ENCODE data around the gene SLC30A5. TPM values are rescaled to one million over a fixed set of nuclear protein-coding genes. Genes with fewer than 3 reads are reported as not detected.

SLC30A5 gene
- total RNA-seq, 2 experiments from 2014 or later, result 30.2 to 42.6 TPM

DNA sequence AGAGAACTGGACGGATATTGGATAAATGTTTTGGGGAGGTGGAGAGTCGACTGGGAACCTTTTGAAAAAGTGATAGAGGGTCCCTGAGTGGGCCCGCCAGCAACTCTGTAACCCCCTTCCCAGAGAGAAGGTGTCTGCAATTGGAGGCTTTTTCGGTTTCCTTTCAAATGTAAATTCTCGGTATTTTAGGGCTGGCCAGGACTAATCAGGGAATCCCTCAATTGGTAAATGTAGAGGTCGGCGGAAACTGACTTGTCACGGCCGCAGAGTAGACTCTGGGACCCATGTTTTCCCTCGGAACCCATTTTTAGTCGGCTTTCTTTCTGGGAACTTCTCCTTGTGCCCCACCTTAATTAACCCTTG is 73.7 kb downstream of the SLC30A5 start:
- TF ChIP-seq, protein P1, sequence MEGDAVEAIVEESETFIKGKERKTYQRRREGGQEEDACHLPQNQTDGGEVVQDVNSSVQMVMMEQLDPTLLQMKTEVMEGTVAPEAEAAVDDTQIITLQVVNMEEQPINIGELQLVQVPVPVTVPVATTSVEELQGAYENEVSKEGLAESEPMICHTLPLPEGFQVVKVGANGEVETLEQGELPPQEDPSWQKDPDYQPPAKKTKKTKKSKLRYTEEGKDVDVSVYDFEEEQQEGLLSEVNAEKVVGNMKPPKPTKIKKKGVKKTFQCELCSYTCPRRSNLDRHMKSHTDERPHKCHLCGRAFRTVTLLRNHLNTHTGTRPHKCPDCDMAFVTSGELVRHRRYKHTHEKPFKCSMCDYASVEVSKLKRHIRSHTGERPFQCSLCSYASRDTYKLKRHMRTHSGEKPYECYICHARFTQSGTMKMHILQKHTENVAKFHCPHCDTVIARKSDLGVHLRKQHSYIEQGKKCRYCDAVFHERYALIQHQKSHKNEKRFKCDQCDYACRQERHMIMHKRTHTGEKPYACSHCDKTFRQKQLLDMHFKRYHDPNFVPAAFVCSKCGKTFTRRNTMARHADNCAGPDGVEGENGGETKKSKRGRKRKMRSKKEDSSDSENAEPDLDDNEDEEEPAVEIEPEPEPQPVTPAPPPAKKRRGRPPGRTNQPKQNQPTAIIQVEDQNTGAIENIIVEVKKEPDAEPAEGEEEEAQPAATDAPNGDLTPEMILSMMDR (conservative IDR thresholded peaks at IDR 0.05; ENCODE audit: low read length), result no peak
- TF ChIP-seq EZH2phosphoT487 (IDR thresholded peaks at IDR 0.05; ENCODE audit: borderline replicate concordance, low read depth, low read length), result no peak
- Histone ChIP-seq H3K4me2 (ENCODE audit: low read length) (peak overlapping the region; percentile 95), H3K9me2 (ENCODE audit: insufficient read depth, low read length) (no peaks in the 10 kb centered on the region), H2AFZ (ENCODE audit: low read length) (peak overlapping the region; percentile 60; the same call in 1 of the 2 replicates), H3K79me2 (ENCODE audit: insufficient read depth, low read depth, low read length) (peaks cover 51% of the 10 kb centered on the region), H3K9me3 (ENCODE audit: low read length) (no peaks in the 10 kb centered on the region), H3K36me3 (ENCODE audit: insufficient read depth, low read length) (peaks cover 53% of the 10 kb centered on the region), H3K4me1 (ENCODE audit: insufficient read depth, low read length, poor library complexity, severe bottlenecking) (peaks cover 42% of the 10 kb centered on the region), H4K20me1 (ENCODE audit: insufficient read depth, low read length) (no peaks in the 10 kb centered on the region), H3K4me3 (ENCODE audit: low read depth, low read length, poor library complexity, severe bottlenecking) (peak overlapping the region; percentile 90), H3K27ac (ENCODE audit: low read depth, low read length, poor library complexity, severe bottlenecking) (peak overlapping the region; percentile 85)
- POLR2A ChIA-PET, result interaction anchor here (1.0 to 5.4 kb wide), 7 partner anchors 10 to 246 kb away, joined by 3 to 35 read pairs (median 4); partner anchors contain the start of genes CDK7 and CENPH
- no TSS peak for BruUV-seq (replicated peaks)
- intact Hi-C loops (cut with micrococcal nuclease; ENCODE audit: unreplicated experiment), result loop anchor here (1.0 to 5.0 kb wide), 4 partner anchors 22 to 205 kb away; partner anchors contain the start of genes CCDC125, CENPH and SLC30A5
- peak; percentile 37 for DNase-seq (ENCODE audit: low spot score)
- CTCF ChIA-PET (ENCODE audit: unreplicated experiment), result interaction anchor here (0.6 kb wide), 2 partner anchors 22 to 182 kb away, joined by 3 read pairs; no protein-coding TSS in a partner anchor

DNA sequence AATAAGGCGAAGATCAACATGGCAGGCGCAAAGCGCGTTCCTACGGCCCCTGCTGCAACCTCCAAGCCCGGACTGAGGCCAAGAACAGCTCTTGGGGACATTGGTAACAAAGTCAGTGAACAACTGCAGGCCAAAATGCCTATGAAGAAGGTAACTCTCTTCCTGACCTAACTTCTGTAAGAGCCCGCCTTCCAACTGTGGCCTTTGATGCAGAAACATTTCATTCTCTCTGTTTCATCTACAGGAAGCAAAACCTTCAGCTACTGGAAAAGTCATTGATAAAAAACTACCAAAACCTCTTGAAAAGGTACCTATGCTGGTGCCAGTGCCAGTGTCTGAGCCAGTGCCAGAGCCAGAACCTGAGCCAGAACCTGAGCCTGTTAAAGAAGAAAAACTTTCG is 74.1 kb downstream of the SLC30A5 start:
- H3K4me2 ChIP-seq (ENCODE audit: low read length), result peak overlapping the region; percentile 95
- H3K79me2 ChIP-seq (ENCODE audit: insufficient read depth, low read depth, low read length), result peaks cover 52% of the 10 kb centered on the region
- intact Hi-C loops (cut with micrococcal nuclease; ENCODE audit: unreplicated experiment), result loop anchor here (1.0 to 5.0 kb wide), 4 partner anchors 21 to 204 kb away; partner anchors contain the start of genes CCDC125, CENPH and SLC30A5
- no TSS peak for BruUV-seq (replicated peaks)
- H4K20me1 ChIP-seq (ENCODE audit: insufficient read depth, low read length), result no peaks in the 10 kb centered on the region
- ChIA-PET POLR2A (interaction anchor here (1.3 to 5.4 kb wide), 5 partner anchors 10 to 204 kb away, joined by 3 to 35 read pairs (median 6); partner anchors contain the start of genes CDK7 and CENPH), CTCF (ENCODE audit: unreplicated experiment) (interaction anchor here (0.6 kb wide), 1 partner anchor 181 kb away, joined by 3 read pairs; no protein-coding TSS in a partner anchor)
- DNase-seq (ENCODE audit: low spot score), result peak; percentile 19
- H3K27ac ChIP-seq (ENCODE audit: low read depth, low read length, poor library complexity, severe bottlenecking), result peak overlapping the region; percentile 85
- peak overlapping the region; percentile 60; the same call in 1 of the 2 replicates for H2AFZ ChIP-seq (ENCODE audit: low read length)
- peaks cover 58% of the 10 kb centered on the region for H3K36me3 ChIP-seq (ENCODE audit: insufficient read depth, low read length)
- no peak for TF ChIP-seq EZH2phosphoT487 (IDR thresholded peaks at IDR 0.05; ENCODE audit: borderline replicate concordance, low read depth, low read length)
- TF ChIP-seq, protein P1 (conservative IDR thresholded peaks at IDR 0.05; ENCODE audit: low read length), result no peak
- H3K4me1 ChIP-seq (ENCODE audit: insufficient read depth, low read length, poor library complexity, severe bottlenecking), result peaks cover 42% of the 10 kb centered on the region
- H3K9me2 ChIP-seq (ENCODE audit: insufficient read depth, low read length), result no peaks in the 10 kb centered on the region
- H3K4me3 ChIP-seq (ENCODE audit: low read depth, low read length, poor library complexity, severe bottlenecking), result peak overlapping the region; percentile 90
- H3K9me3 ChIP-seq (ENCODE audit: low read length), result no peaks in the 10 kb centered on the region

DNA sequence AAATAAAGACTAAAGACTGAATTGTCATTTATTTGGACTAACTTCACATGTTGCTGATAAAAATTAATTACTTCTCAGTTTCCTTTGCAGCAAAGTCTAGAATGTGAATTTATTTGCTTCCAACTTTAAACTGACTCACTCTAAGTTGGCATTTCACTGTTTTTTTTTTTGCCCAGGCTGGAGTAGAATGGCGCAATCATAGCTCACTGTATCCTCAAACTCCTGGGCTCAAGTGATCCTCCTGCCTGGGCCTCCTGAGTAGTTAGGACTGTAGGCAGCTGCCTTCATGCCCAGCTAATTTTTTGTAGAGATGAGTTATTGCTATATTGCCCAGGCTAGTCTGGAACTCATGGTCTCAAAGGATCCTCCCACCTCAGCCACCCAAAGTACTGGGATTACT is 76.7 kb downstream of the SLC30A5 start:
- Histone ChIP-seq H3K36me3 (ENCODE audit: insufficient read depth, low read length) (peaks cover 84% of the 10 kb centered on the region), H3K4me2 (ENCODE audit: low read length) (no peak overlapping the region), H3K9me2 (ENCODE audit: insufficient read depth, low read length) (no peaks in the 10 kb centered on the region), H3K4me1 (ENCODE audit: insufficient read depth, low read length, poor library complexity, severe bottlenecking) (peaks cover 42% of the 10 kb centered on the region), H3K4me3 (ENCODE audit: low read depth, low read length, poor library complexity, severe bottlenecking) (no peak overlapping the region), H3K27ac (ENCODE audit: low read depth, low read length, poor library complexity, severe bottlenecking) (no peak overlapping the region), H2AFZ (ENCODE audit: low read length) (no peak overlapping the region), H4K20me1 (ENCODE audit: insufficient read depth, low read length) (peaks cover 5% of the 10 kb centered on the region; the same call in 1 of the 2 replicates), H3K9me3 (ENCODE audit: low read length) (no peaks in the 10 kb centered on the region), H3K79me2 (ENCODE audit: insufficient read depth, low read depth, low read length) (peaks cover 57% of the 10 kb centered on the region)
- ChIA-PET CTCF (ENCODE audit: unreplicated experiment) (no interaction called here), POLR2A (interaction anchor here (0.5 to 5.4 kb wide), 3 partner anchors 8 to 43 kb away, joined by 3 to 35 read pairs (median 4); partner anchors contain the start of gene CENPH)
- intact Hi-C loops (cut with micrococcal nuclease; ENCODE audit: unreplicated experiment), result no loop called here
- no peak for DNase-seq (ENCODE audit: low spot score)
- TF ChIP-seq, protein P1 (conservative IDR thresholded peaks at IDR 0.05; ENCODE audit: low read length), result no peak
- no peak for TF ChIP-seq EZH2phosphoT487 (IDR thresholded peaks at IDR 0.05; ENCODE audit: borderline replicate concordance, low read depth, low read length)
- BruUV-seq (replicated peaks), result no TSS peak

All from OCI-LY7 (cell line).